Measurements from ENCODE around the gene GHDC.

DNA sequence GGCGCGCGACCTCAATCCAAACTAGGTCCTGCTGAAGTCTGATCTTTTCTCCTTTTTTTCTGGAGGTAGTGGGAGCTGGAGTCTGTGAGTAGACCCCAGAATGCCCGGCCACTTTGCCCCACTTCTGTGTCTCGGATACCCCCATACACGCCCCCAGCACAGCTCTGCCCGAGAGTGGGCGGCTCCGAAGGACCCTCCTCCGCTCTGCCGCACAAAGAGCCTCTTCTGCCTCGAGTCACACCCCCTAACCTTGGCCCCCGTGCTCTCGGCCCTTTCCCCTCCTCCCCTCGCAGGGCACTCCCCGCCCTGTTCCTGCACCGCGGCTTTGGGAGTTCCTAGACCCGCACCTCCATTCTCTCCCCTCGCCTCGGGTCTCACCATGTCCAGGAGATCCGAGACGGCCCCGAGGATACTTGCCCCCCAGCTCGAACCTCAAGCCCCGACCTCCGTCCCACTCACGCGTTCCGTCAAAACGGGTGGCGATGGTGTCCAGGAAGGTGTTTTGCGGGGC lies 13.8 kb downstream of the GHDC start:
- TF ChIP-seq POLR2A (IDR thresholded peaks at IDR 0.05) = no peak
- TF ChIP-seq, protein P1, sequence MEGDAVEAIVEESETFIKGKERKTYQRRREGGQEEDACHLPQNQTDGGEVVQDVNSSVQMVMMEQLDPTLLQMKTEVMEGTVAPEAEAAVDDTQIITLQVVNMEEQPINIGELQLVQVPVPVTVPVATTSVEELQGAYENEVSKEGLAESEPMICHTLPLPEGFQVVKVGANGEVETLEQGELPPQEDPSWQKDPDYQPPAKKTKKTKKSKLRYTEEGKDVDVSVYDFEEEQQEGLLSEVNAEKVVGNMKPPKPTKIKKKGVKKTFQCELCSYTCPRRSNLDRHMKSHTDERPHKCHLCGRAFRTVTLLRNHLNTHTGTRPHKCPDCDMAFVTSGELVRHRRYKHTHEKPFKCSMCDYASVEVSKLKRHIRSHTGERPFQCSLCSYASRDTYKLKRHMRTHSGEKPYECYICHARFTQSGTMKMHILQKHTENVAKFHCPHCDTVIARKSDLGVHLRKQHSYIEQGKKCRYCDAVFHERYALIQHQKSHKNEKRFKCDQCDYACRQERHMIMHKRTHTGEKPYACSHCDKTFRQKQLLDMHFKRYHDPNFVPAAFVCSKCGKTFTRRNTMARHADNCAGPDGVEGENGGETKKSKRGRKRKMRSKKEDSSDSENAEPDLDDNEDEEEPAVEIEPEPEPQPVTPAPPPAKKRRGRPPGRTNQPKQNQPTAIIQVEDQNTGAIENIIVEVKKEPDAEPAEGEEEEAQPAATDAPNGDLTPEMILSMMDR (IDR thresholded peaks at IDR 0.05) = no peak

Measured in Peyer's patch (tissue), 4 donors.